GM19043 (cell line): ENCODE measurements around the gene TDRD15.
"Not testable (repeated sequence)": the region's sequence is repeated elsewhere in the genome, so short reads cannot be mapped to it uniquely, and the experiment has no call there.

Source experiments
- ATAC-seq: cut with Tn5 transposase; IDR thresholded peaks from one replicate; pipeline ENCODE4 v1.9.1; 2021; ENCODE audit warnings: low read depth; ENCODE audit not compliant: unreplicated experiment

TDRD15 gene

DNA sequence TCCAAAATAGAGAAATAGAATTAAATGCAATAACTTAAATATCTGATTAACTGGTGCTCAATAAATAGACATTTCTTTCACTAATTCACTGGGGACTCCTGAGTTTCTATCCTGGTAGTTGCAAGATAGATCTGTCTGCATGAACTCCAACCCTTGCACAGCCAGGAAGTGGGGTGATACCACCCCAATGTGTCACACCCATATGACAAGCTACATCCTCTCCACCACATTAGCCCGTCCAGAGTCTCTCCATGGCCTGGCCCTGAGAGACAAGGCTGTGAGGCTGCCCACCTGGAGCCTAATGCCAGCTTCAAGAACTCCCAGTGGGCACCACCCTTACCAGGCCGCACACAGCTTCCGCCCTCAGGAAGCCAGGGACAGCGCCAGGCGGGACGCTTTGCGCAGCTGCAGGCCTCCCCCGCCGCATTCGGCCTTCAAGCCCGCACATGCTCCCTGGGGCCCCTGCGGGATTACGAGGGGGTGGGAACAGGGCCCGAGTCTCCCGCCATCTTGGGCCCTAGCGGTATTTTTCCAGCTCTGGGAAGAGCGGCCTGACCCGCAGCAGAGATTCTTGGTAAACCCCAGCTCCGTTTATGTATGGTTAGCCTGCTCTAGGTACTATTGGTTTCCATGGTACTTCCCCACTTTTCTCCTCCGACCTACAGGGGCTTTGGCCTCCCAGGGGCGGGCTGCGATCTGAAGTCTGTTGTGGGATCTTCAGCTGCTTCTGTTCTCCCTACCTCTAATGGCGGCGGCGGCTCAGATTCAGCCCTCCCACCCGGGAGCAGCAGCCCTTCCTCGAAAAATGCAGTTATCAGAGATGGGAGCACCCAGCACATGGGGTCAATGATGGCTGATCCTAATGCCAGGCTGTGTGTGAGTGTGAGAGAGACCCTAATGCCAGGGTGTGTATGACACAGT, at the start of gene TDRD15:
TSS of gene TDRD15 (plus strand) at position 496 of the 921 bp plus-strand sequence. CDS start 13,500 bp downstream, outside the sequence.
- ATAC-seq = no peak

DNA sequence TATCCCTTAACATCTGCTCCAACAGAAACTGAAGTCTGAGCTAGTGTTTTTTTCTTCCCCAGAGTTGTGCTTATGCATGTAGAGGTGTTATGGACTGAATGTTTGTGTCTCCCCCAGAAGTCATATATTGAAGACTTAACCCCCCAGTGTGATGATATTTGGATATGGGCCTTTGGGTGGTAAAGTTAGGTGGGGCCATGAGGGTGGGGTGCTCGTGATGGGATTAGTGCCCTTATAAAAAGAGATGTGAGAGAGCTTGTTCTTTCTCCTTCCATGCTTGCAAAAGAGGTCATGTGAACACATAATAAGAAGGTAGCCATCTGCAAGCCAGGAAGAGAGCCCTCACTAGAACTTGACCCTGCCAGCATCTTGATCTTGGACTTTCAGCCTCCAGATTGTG, 45.5 kb upstream of the TDRD15 start:
- ATAC-seq = no peak

DNA sequence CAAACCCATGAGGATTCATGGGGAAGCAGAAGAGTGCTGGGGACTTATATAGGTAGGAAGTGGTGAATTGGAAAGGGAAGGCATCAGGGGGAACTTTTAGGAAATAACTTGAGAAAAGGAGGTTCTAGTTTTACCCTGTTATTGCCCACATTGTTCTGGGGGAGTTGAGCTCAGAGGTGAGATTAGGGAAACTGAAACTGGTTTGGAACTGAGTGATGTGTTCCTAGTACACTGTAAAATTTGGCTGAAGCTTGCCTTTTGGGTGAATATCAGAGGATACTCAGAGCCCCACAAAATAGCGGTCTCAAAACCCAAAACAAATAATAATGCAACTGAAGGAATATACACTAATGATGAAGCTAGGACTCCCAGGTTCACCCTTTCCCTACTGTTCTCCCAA, 40.3 kb upstream of the TDRD15 start:
- ATAC-seq = no peak

DNA sequence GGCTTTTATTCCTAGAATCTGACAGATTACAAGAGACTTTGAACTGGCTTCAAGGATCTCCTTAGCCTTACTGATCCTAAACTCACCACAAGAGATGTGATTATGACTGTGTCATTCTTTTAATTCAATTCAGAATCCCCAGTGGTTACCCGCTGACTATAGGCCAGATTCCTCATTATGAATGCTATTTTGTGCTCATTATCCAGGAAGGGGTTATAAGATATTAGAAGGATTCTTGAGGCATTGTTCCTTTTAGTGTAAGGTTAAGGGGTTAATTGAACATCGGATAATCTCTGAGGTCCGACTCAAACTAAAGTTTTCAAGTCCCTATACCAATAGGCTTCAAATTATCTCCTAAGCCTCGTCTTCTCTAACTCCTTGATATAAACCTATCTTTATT, 39.4 kb upstream of the TDRD15 start:
- no peak for ATAC-seq

DNA sequence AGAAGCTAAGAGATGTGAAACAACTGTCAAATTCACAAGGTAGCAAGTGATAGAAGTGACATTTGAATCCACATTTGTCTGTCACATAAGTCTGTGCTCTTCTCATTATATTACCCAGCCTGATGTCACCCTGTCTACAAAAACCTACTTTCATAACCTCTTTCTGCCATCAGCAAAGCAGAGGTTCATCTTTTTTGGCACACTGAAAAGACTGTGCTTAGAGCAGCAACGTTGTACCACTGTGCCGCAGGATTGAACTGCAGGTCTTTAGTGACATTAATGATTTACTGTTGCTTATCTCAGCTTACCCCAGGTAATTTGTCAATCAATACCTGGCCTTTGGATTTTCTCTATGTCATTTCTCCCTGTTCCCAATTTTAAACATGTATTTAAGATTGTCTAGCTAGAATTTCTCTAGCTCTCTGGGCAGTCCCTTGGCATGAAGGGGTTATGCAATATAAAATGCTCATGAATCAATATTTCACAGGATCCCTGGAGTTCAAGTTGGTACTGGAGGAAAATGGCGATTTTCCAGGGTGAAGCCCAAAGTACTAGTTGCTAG, 31.4 kb upstream of the TDRD15 start:
- no peak for ATAC-seq

DNA sequence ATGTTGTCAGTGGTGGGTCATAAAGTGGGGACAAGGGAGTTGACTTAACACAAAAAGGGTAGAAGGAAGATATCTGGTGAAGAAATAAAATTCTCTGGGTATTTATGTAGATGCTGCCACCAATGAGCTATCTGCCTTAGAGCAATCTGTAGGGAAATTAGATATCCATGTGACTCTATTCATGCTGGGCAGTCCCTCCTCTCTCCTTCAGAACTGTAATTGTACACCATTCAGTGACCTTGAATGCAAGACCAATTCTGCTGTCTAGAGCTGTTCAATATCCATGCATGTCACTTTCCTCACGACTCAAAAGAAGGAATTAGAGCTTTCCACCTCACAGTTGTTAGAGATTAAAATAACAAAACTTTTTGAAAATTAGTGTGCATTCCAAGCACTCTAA, 28.6 kb upstream of the TDRD15 start:
- no peak for ATAC-seq

DNA sequence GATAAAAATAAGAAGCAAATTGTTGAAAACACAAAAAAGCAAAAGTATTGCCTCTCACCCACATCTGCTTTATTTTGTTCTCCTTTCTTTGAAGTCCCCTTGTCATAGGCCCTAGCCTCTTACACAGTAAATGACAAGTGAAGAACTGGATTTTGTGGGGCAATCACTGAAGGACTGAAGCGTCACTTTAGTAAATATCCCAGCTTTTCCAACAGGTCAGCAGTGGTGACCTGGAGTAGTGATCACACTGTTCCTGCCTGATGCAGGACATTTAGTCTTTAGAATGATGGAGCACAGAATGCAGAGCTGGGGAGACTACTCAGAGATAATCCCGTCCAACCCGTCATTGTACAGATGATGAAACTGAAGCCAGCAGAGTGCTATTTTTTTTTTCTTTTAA, 28.1 kb upstream of the TDRD15 start:
- no peak for ATAC-seq

DNA sequence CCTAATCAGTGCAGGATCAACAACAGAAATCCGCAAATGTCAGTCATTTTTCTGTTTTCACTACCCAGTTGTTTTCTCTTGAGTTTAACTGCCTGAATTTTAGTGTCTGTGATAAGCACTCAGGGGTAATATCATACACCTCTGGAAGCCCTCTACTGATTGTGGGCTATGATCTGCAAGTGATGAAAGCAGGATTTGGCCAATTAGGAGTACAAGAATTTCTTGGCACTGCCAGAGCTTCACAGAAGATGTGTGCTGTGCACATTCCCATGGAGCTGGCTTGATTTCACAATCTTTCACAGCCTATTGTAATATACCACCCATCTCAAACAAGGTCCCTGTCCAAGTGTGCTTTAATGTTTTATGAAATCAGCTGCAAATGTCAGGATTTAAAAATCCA, 27.3 kb upstream of the TDRD15 start:
- no peak for ATAC-seq

DNA sequence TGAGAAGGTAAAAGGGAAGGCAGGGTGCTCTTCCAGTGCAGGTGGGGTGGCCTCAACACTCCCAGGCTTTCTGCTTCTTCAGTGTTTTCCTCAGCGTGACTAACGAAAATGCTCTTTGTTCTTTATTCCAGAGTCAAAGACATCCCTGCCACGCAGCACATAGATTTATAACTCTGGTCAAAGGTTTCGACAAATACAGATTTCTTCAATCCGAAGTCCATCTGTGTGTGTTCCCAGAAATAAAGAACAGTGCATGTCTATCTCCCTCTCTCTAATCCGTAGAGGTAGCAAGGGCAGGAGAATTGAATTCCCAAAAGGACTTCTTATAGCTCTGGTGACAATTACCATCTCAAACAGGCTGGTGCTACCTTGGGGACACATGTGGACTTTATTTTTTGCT, 26.4 kb upstream of the TDRD15 start:
- ATAC-seq = no peak

DNA sequence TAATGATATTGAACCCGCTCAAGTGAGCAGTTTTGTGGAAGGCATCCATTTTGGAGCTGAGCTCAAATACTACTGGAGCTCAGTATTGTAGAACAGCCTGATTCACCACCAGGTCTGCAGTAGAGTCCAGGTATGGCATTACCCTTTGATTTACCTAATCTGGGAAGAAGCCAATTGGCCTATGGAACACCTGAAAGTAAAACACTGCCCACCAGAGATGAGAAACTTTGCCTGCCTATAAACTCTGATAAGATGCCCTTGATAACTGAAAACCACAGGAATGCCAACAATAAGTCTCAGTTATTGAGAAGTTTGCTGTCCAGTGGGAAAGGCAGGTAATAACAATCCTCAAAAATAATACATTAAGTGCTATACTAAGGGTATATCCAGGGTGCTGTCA, 25.5 kb upstream of the TDRD15 start:
- ATAC-seq = no peak

DNA sequence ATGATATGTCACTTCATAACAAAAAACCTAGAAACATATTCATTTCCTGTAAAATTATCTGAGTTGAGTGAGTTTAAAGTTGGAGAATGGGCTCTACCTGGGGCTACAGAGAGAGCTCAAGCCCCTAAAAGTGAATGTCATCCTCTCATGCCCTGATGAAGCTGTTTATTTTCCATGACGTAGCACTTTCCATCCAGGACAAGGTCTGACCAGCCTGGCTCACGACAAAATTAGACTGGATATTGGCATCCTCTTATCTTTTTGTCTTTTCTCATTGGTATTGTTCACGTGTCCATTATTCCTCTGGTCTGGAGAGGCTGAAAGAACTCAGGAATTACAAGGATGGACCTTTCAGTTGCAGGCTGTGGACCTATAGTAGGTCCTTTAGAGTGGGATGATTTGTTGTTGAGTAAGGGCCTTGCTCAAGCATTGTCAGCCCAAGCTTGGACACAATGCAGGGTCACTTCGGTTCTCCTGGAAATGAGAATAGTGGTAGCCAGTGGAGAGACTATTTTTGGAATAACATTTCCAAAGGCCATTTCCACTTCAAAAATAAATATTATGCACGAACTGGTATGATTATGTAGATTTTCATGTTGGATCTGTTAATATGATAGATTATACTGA, 24.4 kb upstream of the TDRD15 start:
- no peak for ATAC-seq

DNA sequence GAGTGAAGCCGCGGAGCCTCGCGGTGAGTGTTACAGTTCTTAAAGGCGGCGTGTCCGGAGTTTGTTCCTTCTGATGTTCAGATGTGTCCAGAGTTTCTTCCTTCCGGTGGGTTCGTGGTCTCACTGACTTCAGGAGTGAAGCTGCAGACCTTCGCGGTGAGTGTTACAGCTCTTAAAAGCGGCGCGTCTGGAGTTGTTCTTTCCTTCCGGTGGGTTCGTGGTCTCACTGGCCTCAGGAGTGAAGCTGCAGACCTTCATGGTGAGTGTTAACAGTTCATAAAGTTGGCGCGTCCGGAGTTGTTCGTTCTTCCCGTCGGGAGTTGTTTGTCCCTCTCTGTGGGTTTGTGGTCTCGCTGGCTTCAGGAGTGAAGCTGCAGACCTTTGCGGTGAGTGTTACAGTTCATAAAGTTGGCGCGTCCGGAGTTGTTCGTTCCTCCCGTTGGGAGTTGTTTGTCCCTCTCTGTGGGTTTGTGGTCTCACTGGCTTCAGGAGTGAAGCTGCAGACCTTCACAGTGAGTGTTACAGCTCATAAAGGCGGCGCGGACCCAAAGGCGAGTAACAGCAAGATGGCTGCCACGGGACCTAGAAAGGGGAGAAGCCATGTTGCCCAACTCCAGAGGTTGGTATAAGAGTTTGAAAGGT, 22.1 kb upstream of the TDRD15 start:
- ATAC-seq = not testable (repeated sequence)

DNA sequence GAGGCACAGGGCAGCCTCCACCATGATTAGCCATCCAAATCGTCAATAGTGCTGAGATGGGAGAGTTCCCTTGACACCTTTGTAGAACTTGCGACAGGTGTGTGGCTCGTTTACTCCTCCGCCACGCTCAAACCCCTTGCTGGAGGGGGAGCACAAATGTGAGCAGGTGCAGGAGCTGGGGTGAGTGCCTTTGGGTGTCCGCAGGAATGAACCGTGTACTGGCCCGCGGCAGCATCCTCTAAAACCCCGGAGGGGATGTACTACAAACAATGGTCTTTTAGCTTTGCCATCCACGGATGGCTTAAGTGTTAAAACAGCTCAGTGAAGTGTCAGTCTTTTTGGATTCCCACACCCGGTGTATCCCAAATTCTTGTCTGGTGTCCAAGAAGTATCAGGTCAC, 21.4 kb upstream of the TDRD15 start:
- no peak for ATAC-seq

DNA sequence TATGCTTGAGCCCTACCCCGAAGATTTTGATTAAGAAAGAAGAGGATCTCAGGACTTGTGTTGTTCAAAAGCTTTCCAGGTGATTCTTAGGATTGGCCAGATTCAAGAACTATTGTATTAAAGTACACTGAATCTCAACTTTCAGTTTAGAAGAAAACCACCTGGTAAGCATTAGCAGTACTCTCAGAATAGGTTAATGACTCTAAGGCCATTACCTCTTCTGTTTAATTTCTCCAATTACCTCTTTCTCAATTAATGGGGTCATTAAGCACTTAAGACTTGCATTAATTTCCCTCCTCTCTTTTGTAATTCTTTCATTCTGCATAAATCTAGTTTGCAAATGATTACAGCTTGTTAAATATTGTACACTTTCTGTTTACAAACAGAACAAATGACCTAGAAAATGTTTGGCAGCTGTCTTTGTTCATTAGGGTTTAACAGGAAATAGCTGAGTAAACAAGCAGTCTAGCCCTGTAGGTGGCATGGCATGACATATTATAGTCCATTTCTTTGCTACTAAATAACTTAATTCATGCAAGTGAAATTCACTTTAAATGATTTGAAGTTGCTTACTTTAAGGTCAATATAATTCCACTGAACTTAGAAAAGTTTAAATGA, 20.4 kb upstream of the TDRD15 start:
- ATAC-seq = no peak

DNA sequence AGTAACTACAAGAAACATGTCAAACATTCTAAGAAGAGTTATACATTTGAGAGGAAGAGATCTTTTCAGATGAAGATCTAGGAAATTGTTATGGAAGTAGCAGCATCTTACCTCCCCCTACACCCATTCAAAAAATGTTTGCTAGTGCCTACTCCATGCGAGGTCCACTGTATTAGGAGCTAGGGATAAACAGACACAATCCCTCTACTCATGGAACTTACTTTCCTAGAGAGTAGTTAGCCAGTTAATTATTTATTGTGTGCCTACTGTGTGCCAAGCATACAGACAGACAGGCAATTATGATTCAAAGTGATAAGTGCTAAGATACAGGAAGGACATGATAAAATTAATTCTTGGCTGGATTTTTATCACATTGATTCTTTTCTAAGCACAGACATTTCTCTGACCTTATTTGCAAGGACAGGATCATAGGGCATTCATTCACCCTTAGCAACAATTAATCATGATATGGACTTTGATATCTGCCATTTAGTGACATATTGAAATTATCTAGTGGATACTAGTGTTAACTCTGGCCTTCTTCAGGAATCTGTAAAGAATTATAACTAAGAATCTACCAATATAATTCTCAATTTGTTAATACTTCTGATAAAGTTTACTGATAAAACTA, 19.6 kb upstream of the TDRD15 start:
- no peak for ATAC-seq

DNA sequence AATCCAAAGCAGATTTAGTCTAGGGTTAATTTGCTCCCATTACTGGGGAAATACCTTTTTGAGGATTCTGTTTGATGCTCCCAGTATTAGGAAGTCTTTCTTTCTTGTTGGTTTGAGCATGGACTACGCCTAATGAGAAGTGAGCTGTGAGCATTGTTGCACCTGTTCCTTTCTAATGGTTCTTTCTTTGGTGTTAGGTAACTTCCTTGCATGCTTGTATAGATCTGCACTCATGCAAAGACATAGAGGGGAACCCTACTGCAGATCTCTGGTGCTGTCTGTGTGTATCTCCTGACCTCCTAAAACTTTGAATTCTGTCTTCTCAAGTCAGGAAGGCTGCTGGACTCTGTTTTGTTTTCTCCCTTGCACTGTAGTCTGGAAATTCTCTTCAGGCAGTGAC, 12.8 kb upstream of the TDRD15 start:
- ATAC-seq = no peak

DNA sequence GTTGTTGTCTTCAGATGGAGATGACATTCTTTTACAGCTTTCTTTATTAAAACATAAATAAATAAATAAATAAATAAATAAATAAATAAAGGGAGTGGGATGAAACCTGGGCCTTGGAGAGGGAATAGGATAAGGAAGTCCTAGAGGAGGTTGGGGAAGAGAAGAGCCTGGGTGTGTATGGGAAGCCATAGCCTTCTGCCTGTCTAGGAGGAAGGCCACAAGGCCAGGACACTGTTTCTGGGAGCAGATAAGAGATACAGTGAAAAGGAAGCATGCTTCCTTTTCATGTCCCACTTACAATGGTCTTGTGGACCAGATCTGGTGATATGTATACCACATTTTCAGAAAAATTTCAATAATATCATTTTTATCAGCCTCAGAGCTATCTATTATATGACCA, 6.1 kb upstream of the TDRD15 start:
- ATAC-seq = no peak

DNA sequence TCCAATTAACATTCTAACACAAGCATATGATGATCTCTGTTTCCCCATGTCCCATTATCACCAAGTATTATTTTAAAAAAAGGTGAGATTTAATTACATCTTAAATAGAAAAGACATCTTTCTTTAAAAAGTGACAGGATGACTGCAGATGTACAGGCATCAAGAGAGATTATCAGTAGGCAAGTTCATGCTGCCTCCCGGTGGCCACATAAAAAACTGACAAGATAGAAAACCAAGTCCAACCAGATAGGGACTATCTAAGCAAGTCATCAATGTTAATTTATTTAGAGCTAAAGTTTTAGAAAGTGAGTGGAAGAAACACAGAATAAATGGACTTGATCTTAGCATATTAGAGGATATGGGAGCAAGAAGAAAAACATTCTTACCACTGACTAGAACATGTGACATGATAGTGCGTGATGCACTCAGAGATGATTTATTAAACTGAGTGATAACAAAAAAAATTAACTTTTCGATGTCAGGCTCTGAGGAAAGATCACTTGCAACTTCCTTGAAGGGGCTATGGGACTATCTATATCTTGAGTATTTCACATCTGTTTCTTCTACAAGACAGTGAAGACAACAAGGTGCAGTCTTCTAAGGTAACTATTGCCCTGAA, 5.4 kb upstream of the TDRD15 start:
- ATAC-seq = no peak

DNA sequence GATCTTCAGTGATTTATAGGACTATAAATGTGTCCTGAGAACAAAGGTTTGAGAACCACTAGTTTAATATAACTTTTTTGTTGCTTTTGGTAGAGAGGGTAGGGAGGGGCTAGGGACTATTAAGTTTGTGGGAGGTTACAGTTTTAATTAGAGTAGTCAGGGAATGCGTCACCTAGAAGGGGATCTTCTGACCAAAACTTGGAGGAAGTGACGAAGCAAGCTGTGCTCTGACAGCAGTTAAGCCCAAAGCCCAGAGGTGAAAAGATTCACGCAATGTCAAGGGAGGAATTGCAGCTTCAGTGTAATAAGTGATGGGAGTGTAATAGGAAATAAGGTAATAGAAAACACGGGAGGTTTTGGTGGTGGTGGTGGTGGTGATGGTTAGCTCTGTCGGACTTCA, 8.1 kb downstream of the TDRD15 start:
- no peak for ATAC-seq

DNA sequence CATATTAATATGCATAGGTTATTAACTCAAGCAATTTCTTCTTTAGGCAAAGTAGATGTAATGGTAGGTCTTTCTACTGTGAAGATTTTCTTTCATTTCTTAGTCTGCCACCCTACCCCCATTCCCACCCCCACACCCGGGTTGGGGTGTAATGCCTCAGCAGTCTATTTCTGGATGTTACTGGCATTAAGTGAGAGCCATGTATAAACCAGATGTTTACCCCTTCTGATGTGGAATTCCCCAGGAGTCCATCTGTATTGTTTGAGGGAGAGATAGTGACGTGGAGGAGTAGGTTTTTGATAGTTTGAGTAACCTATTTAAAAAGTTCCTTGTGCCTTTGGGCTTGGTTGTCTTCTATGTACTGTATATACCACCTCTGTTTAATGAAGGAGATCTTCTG, 11.8 kb downstream of the TDRD15 start:
- ATAC-seq = no peak
